ENCODE measurements around the gene RANBP9.
A peak's percentile ranks its signal among the peaks of the same experiment; 100 is the strongest.

The RANBP9 gene

DNA sequence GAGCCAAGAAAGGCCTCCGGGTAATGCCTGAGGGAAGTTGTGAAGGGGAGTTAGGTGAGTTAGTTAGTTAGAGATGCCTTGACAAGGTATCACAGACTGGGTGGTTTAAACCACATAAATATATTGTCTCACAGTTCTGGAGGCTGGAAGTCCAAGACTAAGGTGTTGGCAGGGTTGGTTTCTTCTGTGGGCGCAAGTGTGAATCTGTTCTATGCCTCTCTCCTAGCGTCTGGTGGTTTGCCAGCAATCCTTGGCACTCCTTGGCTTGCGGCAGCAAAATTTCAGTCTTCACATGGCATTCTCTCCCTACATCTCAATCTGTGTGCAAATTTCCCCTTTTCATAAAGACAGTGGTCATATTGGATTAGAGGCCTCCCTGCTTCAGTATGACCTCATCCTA is 29.7 kb upstream of the RANBP9 start:
- H3K4me3 ChIP-seq (replicated peaks; ENCODE audit: low read depth, low read length) = no peak overlapping the region
- TF ChIP-seq, protein P1, sequence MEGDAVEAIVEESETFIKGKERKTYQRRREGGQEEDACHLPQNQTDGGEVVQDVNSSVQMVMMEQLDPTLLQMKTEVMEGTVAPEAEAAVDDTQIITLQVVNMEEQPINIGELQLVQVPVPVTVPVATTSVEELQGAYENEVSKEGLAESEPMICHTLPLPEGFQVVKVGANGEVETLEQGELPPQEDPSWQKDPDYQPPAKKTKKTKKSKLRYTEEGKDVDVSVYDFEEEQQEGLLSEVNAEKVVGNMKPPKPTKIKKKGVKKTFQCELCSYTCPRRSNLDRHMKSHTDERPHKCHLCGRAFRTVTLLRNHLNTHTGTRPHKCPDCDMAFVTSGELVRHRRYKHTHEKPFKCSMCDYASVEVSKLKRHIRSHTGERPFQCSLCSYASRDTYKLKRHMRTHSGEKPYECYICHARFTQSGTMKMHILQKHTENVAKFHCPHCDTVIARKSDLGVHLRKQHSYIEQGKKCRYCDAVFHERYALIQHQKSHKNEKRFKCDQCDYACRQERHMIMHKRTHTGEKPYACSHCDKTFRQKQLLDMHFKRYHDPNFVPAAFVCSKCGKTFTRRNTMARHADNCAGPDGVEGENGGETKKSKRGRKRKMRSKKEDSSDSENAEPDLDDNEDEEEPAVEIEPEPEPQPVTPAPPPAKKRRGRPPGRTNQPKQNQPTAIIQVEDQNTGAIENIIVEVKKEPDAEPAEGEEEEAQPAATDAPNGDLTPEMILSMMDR (IDR thresholded peaks at IDR 0.05; ENCODE audit: low read depth, low read length, missing control alignments) = no peak
- DNase-seq (ENCODE audit: extremely low read depth, low read depth) = no peak

DNA sequence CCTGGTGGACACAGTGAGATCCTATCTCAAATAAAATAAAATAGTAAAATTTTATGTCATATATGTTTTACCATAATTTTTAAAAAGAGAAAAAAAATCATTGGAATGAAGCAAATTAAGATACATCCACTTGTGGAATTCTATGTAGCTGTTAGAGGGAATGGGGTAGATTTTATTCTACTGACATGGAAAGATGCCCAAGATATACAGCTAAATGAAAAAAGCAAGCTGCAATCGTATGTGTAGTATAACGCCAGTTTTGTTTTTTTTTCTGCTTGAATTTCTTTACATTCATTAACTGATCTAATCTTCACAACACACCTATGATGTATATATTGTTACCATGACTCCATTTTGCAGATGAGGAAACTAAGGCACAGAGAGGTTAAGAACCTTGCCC is 23.4 kb upstream of the RANBP9 start:
- DNase-seq (ENCODE audit: extremely low read depth, low read depth) = no peak
- TF ChIP-seq, protein P1 (IDR thresholded peaks at IDR 0.05; ENCODE audit: low read depth, low read length, missing control alignments) = no peak
- H3K4me3 ChIP-seq (replicated peaks; ENCODE audit: low read depth, low read length) = no peak overlapping the region

DNA sequence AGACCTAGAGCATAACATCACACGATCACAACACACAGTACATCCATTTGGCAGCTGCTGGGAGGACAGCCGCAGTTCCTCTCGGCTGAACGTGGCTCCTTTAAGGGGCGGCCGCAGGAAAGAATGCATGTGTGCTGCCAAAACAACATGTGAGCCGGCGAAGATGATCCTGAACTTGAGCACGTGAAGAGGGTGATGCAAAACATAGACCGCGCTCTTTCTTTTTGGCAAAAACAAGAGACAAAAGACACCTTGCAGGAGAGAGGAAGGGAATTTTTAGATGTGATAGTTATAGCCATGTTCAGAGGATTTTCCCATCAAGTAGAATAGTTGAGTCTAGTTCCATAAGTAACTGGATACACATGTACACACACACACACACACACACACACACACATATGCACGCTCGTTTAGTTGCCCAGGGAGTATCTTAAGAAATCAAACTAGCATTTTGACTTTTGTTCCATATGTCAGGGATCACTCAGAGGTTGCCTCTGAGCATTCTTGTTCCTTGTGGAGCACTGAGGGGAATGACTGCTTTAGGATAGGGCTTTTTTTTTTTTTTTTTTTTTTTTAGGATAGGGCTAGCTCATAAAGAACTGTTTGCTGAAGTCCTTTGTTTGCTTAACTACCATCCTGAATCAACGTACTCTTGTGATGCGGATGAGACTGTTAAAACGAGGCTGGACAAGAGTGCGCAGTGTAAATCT is 21.7 kb upstream of the RANBP9 start:
- DNase-seq (ENCODE audit: extremely low read depth, low read depth) = peak; percentile 78
- H3K4me3 ChIP-seq (replicated peaks; ENCODE audit: low read depth, low read length) = no peak overlapping the region
- TF ChIP-seq, protein P1 (IDR thresholded peaks at IDR 0.05; ENCODE audit: low read depth, low read length, missing control alignments) = no peak

DNA sequence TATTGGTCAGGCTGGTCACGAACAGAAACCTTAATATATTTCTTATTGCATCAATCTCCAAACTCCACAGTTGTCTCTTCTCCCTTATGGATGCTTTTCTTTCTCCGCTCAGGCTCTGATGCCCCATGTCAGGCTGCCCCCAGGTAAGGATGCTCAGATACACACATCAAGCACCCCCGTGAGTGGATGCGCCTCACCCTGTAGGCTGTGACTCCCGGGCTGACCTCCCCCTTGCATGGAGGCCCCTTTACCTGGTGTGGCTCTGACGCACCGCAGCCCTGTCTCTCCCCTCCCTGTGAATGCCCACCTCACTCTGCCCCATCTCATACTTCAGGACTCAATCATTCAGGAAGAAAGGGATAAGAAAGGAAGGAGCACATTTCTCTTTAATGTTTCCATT is 19.1 kb upstream of the RANBP9 start:
- TF ChIP-seq, protein P1 (IDR thresholded peaks at IDR 0.05; ENCODE audit: low read depth, low read length, missing control alignments) = no peak
- H3K4me3 ChIP-seq (replicated peaks; ENCODE audit: low read depth, low read length) = no peak overlapping the region
- no peak for DNase-seq (ENCODE audit: extremely low read depth, low read depth)

DNA sequence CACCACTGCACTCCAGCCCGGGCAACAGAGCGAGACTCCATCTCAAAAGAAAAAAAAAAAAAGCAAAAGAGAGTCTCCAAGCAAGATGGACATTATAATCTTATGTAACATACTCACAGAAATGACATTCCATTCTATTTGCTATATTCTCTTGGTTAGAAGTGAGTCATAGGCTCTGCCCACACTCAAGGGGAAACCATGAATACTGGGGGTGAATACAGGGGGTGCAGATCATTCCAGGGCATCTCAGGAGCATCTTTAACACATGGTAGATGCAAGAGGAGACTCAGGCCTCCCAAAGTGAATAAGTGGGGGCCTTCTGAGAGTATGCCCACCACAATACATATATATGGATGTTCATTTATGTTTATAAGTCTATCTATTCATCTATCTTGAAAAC is 18.3 kb upstream of the RANBP9 start:
- no peak for DNase-seq (ENCODE audit: extremely low read depth, low read depth)

DNA sequence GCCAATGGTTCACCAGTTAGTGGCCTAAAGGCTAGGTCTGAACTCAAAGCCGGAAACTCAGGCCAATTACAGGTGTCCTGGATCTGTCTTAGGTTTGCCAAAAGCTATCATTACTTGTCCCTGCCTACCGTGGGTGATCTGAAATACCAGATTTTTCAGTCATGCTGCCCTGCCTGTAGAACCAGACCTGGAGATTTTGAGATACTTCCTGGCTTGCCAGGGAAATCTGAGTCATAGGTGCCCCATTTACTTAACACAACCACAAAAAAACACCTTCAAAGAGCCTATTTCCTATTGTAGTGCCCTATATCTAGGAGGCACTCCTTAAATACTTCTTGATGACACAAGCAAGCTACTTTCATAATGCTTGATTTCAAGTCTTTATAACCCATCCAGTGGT is 13.9 kb upstream of the RANBP9 start:
- H3K4me3 ChIP-seq (replicated peaks; ENCODE audit: low read depth, low read length) = no peak overlapping the region
- TF ChIP-seq, protein P1 (IDR thresholded peaks at IDR 0.05; ENCODE audit: low read depth, low read length, missing control alignments) = no peak
- no peak for DNase-seq (ENCODE audit: extremely low read depth, low read depth)

More for the DNA sequence above, 18.3 kb upstream of the RANBP9 start:
- TF ChIP-seq, protein P1 (IDR thresholded peaks at IDR 0.05; ENCODE audit: low read depth, low read length, missing control alignments) = no peak
- H3K4me3 ChIP-seq (replicated peaks; ENCODE audit: low read depth, low read length) = no peak overlapping the region

DNA sequence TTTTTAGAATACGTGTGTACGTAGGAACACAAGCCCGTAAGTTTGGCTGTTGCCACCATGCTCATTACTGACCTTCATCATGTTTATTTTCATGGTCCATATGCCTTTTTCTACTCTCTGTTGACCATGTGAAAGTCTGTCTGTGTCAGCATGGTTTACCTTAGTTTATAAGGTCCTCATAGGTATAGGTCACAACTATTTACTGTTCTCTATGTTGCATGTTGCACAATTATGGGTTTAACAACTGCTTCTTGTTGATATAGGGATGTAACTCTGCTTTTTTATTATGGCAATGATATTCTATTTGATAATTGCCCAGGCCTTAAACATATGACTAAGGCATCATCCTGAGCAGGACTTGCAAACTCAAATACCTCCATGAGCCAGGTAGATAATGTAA is 13.4 kb upstream of the RANBP9 start:
- no peak for DNase-seq (ENCODE audit: extremely low read depth, low read depth)
- H3K4me3 ChIP-seq (replicated peaks; ENCODE audit: low read depth, low read length) = no peak overlapping the region
- TF ChIP-seq, protein P1 (IDR thresholded peaks at IDR 0.05; ENCODE audit: low read depth, low read length, missing control alignments) = no peak

All from HFF-Myc (cell line).